Suprapubic skin (tissue), 4 donors: ENCODE measurements around the gene ALPL. TPM values are rescaled to one million over a fixed set of nuclear protein-coding genes. Genes with fewer than 3 reads are reported as not detected.

Experiments
- DNase-seq, 2 donors: peaks; one replicate each; pipeline ENCODE4 v3.0.0-alpha.2; 2019; ENCODE audit warnings: low spot score in 2 of 2
- H3K27ac ChIP-seq: fragments of 200-600 bp; sonication (generic); one replicate; pipeline ENCODE4 v1.5.1; 2019
- H3K27me3 ChIP-seq: fragments of 200-600 bp; sonication (generic); one replicate; pipeline ENCODE4 v1.5.1; 2019
- H3K36me3 ChIP-seq: fragments of 200-600 bp; sonication (generic); one replicate; pipeline ENCODE4 v1.5.1; 2019
- H3K4me1 ChIP-seq: fragments of 200-600 bp; sonication (generic); one replicate; pipeline ENCODE4 v1.5.1; 2019
- H3K4me3 ChIP-seq: fragments of 200-600 bp; sonication (generic); one replicate; pipeline ENCODE4 v1.5.1; 2019; ENCODE audit warnings: mild to moderate bottlenecking
- H3K9me3 ChIP-seq: fragments of 200-600 bp; sonication (generic); one replicate; pipeline ENCODE4 v1.5.1; 2019
- CTCF ChIP-seq, 2 donors: fragments of 200-600 bp in 1 of 2; fragments of 450-650 bp in 1 of 2; sonication (generic) in 1 of 2; IDR thresholded peaks; one replicate each; pipeline ENCODE4 v1.5.1; 2016 to 2019; ENCODE audit warnings: antibody characterized with exemption in 2 of 2, mild to moderate bottlenecking in 1 of 2, moderate library complexity in 1 of 2
- EP300 ChIP-seq: sonication (generic); formaldehyde crosslinking; IDR thresholded peaks from one replicate; pipeline ENCODE4 v1.6.1; 2017; ENCODE audit warnings: antibody characterized with exemption
- POLR2A ChIP-seq, 2 donors: fragments of 450-650 bp; IDR thresholded peaks; one replicate each; pipeline ENCODE4 v1.6.1; 2017; ENCODE audit warnings: antibody characterized with exemption in 2 of 2, mild to moderate bottlenecking in 2 of 2, moderate library complexity in 2 of 2
- POLR2AphosphoS5 ChIP-seq, 3 donors: sonication (generic); formaldehyde crosslinking; IDR thresholded peaks; one replicate each; pipeline ENCODE4 v1.6.1; 2017; ENCODE audit warnings: antibody characterized with exemption in 3 of 3
- WGBS: methylation state at CpG from one replicate; pipeline ENCODE4 v1.1.5; 2018; 5-methylcytosine and 5-hydroxymethylcytosine counted together
- total RNA-seq, 4 donors: library from RNA; depleted of rRNA; stranded (reverse); fragments of >200 nt; gene quantifications; one replicate each; pipeline ENCODE4 v1.1.0, GENCODE V29; 2016

The ALPL gene
- total RNA-seq, 4 donors from 2014 or later = 5.1 to 9.7 (median 6.0) TPM

DNA sequence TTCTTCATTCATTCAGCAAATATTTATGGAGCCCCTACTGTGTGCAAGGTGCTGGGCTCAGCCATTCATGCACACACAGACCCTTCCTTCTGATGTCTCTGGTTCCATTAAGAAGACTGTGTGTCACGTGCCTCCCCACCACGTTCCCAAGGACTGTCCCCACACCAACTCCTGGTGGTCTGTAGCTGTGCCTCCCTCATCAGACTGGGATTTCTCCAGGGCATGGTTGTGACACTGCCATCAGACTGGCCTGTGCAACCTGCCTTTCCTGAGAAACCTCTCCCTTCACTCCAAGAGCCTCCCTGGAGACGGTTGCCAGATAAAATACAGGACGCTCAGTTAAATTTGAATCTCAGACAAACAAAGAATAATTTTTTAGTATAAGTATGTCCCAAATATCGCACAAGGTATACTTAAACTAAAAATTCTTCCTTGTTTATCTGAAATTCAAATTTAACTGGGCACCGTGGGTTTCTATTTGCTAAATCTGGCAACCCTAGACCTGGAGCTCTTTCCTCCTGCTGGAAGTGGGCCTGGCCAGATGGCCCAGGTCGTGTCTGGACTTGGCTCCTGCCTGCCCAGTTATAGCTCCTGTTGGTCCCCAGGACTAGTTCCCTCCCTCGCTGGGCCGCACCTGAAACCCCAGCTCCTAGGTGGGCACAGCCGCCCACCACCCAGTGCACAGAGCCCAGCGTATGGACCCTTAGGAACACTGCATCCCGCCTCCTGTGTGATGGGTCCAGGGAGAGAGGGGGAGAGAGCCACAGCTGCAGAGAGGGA lies 83.1 kb downstream of the ALPL start:
- Histone ChIP-seq H3K4me1 (peaks cover 14% of the 10 kb centered on the region), H3K27ac (no peak overlapping the region), H3K9me3 (no peaks in the 10 kb centered on the region), H3K4me3 (no peak overlapping the region), H3K27me3 (peaks cover 36% of the 10 kb centered on the region), H3K36me3 (no peaks in the 10 kb centered on the region)
- DNase-seq = no peak
- WGBS = 73% methylated on average over 9 of the region's 12 CpGs
- no peak for TF ChIP-seq EP300

DNA sequence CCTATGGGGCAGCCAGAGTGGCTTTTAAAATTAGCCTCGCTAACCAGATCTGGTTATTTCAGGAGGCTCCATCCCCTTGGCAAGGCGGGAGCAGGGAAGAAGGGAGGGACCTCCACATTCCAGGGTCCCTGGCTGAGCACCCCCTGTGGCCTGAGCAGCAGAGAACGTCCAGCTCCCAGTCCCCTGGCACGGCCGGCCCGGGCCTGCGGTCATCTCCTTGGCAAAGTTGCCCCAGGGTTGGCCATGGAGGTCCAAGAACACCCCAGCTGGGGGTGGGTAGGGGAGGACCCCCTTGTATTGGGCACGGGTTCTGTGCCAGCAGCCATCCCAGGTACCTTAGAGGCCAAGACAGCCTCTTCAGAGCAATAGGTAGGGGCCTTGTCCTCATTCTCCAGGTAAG lies 84.0 kb downstream of the ALPL start:
- no peak overlapping the region for H3K4me3 ChIP-seq
- no CpG with 5 or more reads among the region's 8 CpGs for WGBS
- no peaks in the 10 kb centered on the region for H3K9me3 ChIP-seq
- no peak overlapping the region for H3K27ac ChIP-seq
- peaks cover 42% of the 10 kb centered on the region for H3K27me3 ChIP-seq
- peaks cover 13% of the 10 kb centered on the region for H3K4me1 ChIP-seq
- no peak for DNase-seq
- no peak for TF ChIP-seq CTCF (IDR thresholded peaks at IDR 0.05)
- no peak for TF ChIP-seq EP300
- TF ChIP-seq POLR2A (IDR thresholded peaks at IDR 0.05) = no peak
- TF ChIP-seq POLR2AphosphoS5 (IDR thresholded peaks at IDR 0.05) = no peak
- no peaks in the 10 kb centered on the region for H3K36me3 ChIP-seq

DNA sequence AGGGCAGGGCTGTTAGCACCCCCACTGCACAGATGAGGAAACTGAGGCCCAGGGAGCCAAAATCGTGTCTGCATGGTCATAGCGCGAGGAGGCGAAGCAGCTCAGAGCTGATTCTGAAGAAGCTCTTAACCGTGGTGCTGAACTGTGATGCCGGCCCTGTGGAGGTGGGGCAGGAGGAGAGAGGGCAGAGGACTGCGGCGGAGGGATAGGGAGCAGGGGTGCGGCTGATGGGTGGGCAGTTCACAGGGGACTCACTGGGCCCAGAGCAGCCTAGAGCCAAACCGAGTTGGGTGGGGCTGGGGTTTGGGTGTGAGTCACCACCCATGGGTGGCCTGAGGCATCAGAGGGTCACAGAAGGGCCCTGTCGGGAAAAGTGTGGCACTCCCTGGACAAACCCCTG lies 85.3 kb downstream of the ALPL start:
- no peak overlapping the region for H3K4me3 ChIP-seq
- DNase-seq = no peak
- H3K36me3 ChIP-seq = no peaks in the 10 kb centered on the region
- peaks cover 13% of the 10 kb centered on the region for H3K4me1 ChIP-seq
- 66% methylated on average over 9 of the region's 11 CpGs for WGBS
- no peak overlapping the region for H3K27ac ChIP-seq
- TF ChIP-seq POLR2A (IDR thresholded peaks at IDR 0.05) (no peak), CTCF (IDR thresholded peaks at IDR 0.05) (no peak), EP300 (no peak), POLR2AphosphoS5 (IDR thresholded peaks at IDR 0.05) (no peak)
- no peaks in the 10 kb centered on the region for H3K9me3 ChIP-seq
- H3K27me3 ChIP-seq = peaks cover 42% of the 10 kb centered on the region

GRCh38 chr1:21594935-21595897 lies 86.0 kb downstream of the ALPL start:
- Histone ChIP-seq H3K4me1 (peaks cover 10% of the 10 kb centered on the region), H3K36me3 (no peaks in the 10 kb centered on the region), H3K4me3 (no peak overlapping the region), H3K9me3 (no peaks in the 10 kb centered on the region), H3K27ac (no peak overlapping the region), H3K27me3 (peaks cover 43% of the 10 kb centered on the region)
- TF ChIP-seq EP300 = no peak
- peak; percentile 35 to 53 for TF ChIP-seq CTCF (IDR thresholded peaks at IDR 0.05)
- DNase-seq = no peak
- whole genome bisulfite sequencing = 57% methylated on average over 24 of the region's 26 CpGs

DNA sequence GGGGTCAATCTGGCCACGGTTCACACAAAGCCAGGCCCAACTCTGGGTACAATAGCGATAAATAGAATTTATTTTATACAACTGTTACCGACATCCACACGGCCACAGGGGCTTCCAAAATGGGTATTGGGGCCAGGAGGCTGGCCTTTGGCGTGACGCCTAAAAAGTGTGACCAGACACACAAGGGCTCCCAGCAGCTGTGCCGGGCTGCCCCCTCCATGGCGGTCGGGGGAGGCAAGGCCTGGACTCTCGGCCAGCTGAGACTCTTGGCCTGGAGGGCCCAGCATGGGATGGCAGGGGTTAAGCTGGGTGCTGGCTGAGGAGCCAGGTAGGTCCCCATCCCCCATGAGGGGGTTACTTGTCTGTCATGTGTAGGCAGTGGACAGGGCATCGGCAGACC lies 87.0 kb downstream of the ALPL start:
- 80% methylated on average over 10 of the region's 11 CpGs for WGBS
- Histone ChIP-seq H3K36me3 (no peaks in the 10 kb centered on the region), H3K27me3 (peaks cover 36% of the 10 kb centered on the region), H3K4me1 (peaks cover under 1% of the 10 kb centered on the region), H3K9me3 (no peaks in the 10 kb centered on the region), H3K27ac (no peak overlapping the region), H3K4me3 (no peak overlapping the region)
- TF ChIP-seq CTCF (IDR thresholded peaks at IDR 0.05) = no peak
- TF ChIP-seq POLR2A (IDR thresholded peaks at IDR 0.05) = no peak
- TF ChIP-seq EP300 = no peak
- no peak for TF ChIP-seq POLR2AphosphoS5 (IDR thresholded peaks at IDR 0.05)
- DNase-seq = no peak
